HUES64 (cell line): ENCODE results near the gene FLRT3.

Experiments used
- H3K27ac ChIP-seq: 2 replicates; pipeline ENCODE4 v1.7.0; 2013; ENCODE audit warnings: low read depth, low read length, inconsistent platforms
- H3K27me3 ChIP-seq: 2 replicates; pipeline ENCODE4 v1.6.1; 2013; ENCODE audit warnings: mild to moderate bottlenecking, low read length; ENCODE audit not compliant: insufficient read depth
- H3K36me3 ChIP-seq: 2 replicates; pipeline ENCODE4 v1.6.1; 2013; ENCODE audit warnings: mild to moderate bottlenecking, low read length; ENCODE audit not compliant: insufficient read depth
- H3K4me1 ChIP-seq: 2 replicates; pipeline ENCODE4 v1.6.1; 2013; ENCODE audit warnings: mild to moderate bottlenecking, low read length, moderate library complexity; ENCODE audit not compliant: insufficient read depth
- H3K4me3 ChIP-seq: 2 replicates; pipeline ENCODE4 v1.5.1; 2013; ENCODE audit warnings: mild to moderate bottlenecking, low read length, moderate library complexity
- H3K9ac ChIP-seq: 2 replicates; pipeline ENCODE4 v1.6.1; 2013; ENCODE audit warnings: mild to moderate bottlenecking, low read depth, low read length
- H3K9me3 ChIP-seq: 2 replicates; pipeline ENCODE4 v1.6.1; 2013; ENCODE audit warnings: low read depth, low read length; ENCODE audit not compliant: insufficient read depth
- WGBS: fragments of 150-250, 120-280 bp; methylation state at CpG from one replicate; pipeline ENCODE4 v1.1.7; 2013; ENCODE audit warnings: missing lambda C conversion rate; 5-methylcytosine and 5-hydroxymethylcytosine counted together

FLRT3 gene

GRCh38 chr20:14355791-14356190, 18.4 kb upstream of the FLRT3 start:
- Histone ChIP-seq H3K27me3 (no peaks in the 10 kb centered on the region), H3K4me3 (no peak overlapping the region), H3K4me1 (0 out of 2 replicates have a peak, but pooled peaks cover 3% of the 10 kb centered on the region), H3K27ac (no peak overlapping the region), H3K9ac (no peak overlapping the region), H3K36me3 (no peaks in the 10 kb centered on the region), H3K9me3 (no peaks in the 10 kb centered on the region)
- WGBS, result 77% methylated on average over 1 of the region's 1 CpG

DNA sequence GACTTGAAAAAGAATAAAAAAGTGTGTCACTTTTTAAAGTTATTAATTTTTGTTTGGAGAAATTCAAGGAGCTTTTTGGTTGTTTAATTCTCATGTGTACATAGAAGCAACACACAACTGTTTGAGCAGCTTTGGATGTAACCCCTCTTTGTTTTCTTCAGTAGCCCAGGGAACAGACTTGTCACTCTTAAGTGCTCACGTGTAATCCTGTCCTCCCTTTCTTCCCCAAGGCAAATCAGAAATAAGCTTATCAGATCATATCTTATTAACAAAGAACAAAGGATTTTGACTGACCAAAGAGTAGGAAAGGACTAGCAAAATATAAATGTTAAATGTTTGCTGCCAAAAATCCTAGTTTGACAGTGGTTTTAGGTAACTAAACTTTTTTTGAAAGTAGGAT, 7.3 kb upstream of the FLRT3 start:
- Histone ChIP-seq H3K9me3 (no peaks in the 10 kb centered on the region), H3K27ac (no peak overlapping the region), H3K27me3 (no peaks in the 10 kb centered on the region), H3K36me3 (no peaks in the 10 kb centered on the region), H3K4me3 (no peak overlapping the region), H3K9ac (no peak overlapping the region), H3K4me1 (peaks cover 2% of the 10 kb centered on the region; the same call in 1 of the 2 replicates)
- 77% methylated on average over 1 of the region's 1 CpG for WGBS

- Histone ChIP-seq H3K9ac (no peak overlapping the region), H3K27me3 (no peaks in the 10 kb centered on the region), H3K36me3 (no peaks in the 10 kb centered on the region), H3K4me1 (peaks cover 2% of the 10 kb centered on the region; the same call in 1 of the 2 replicates), H3K27ac (no peak overlapping the region), H3K4me3 (no peak overlapping the region), H3K9me3 (no peaks in the 10 kb centered on the region)
- 91% methylated on average over 2 of the region's 2 CpGs for WGBS
Measured at GRCh38 chr20:14343491-14344065, 6.2 kb upstream of the FLRT3 start.

GRCh38 chr20:14342918-14343317, 5.5 kb upstream of the FLRT3 start:
- WGBS, result 77% methylated on average over 1 of the region's 1 CpG
- Histone ChIP-seq H3K36me3 (no peaks in the 10 kb centered on the region), H3K9ac (no peak overlapping the region), H3K27ac (no peak overlapping the region), H3K9me3 (no peaks in the 10 kb centered on the region), H3K4me1 (peaks cover 2% of the 10 kb centered on the region; the same call in 1 of the 2 replicates), H3K27me3 (no peaks in the 10 kb centered on the region), H3K4me3 (no peak overlapping the region)

DNA sequence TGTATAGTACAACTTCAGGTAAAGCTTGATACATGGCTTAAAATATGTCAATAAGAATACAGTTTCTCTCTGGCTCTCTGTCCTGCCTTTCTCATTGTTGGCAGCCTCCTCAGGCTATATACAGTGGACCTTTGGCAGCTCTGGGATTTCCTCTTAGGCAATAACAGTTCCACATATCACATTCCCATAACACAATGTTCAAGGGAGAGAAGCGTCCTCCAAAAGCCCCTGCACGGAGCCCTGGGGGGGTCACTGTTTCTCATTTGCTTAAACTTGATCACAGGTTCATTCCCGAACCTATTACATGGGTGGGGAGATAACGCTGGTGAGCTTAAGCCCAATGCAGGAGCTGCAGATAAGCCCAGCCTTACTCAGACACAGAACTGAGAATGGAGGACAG, 4.4 kb upstream of the FLRT3 start:
- H3K36me3 ChIP-seq, result no peaks in the 10 kb centered on the region
- no peak overlapping the region for H3K4me3 ChIP-seq
- WGBS, result 93% methylated on average over 4 of the region's 4 CpGs
- no peaks in the 10 kb centered on the region for H3K27me3 ChIP-seq
- peaks cover 3% of the 10 kb centered on the region for H3K4me1 ChIP-seq
- H3K27ac ChIP-seq, result no peak overlapping the region
- no peaks in the 10 kb centered on the region for H3K9me3 ChIP-seq
- no peak overlapping the region for H3K9ac ChIP-seq

- H3K27ac ChIP-seq, result no peak overlapping the region
- peaks cover 1% of the 10 kb centered on the region; the same call in 1 of the 2 replicates for H3K27me3 ChIP-seq
- no peaks in the 10 kb centered on the region for H3K9me3 ChIP-seq
- H3K4me1 ChIP-seq, result peaks cover 38% of the 10 kb centered on the region
- H3K9ac ChIP-seq, result peak overlapping the region; percentile 46; the same call in 1 of the 2 replicates
- 55% methylated on average over 4 of the region's 4 CpGs for WGBS
- no peaks in the 10 kb centered on the region for H3K36me3 ChIP-seq
- H3K4me3 ChIP-seq, result peak overlapping the region; percentile 72
Measured at GRCh38 chr20:14336686-14337085, 726 bp downstream of the FLRT3 start.

DNA sequence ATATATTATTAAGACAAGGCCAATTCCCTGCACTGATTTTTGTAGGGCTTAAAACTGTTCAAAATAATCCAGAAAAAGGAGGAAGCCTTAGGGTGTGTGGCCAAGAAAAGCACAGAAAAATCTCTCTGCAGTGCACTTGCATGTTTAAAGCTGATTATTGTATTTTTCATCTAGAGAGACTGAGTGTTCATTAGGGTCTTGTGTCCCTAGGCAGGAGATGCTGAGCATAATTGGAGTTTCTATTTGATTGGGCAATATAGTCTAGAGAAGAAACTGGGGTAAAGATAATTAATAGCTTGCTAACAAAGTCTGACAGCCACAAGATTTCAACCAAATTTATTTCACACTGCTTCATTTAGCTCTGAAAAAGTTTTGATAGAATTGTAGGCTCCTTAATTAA, 2.4 kb downstream of the FLRT3 start:
- Histone ChIP-seq H3K9me3 (no peaks in the 10 kb centered on the region), H3K27ac (no peak overlapping the region), H3K9ac (peak overlapping the region; percentile 9; the same call in 1 of the 2 replicates), H3K36me3 (no peaks in the 10 kb centered on the region; the same call in 1 of the 2 replicates), H3K4me1 (peaks cover 48% of the 10 kb centered on the region), H3K4me3 (peak overlapping the region; percentile 72), H3K27me3 (peaks cover 5% of the 10 kb centered on the region; the same call in 1 of the 2 replicates)

DNA sequence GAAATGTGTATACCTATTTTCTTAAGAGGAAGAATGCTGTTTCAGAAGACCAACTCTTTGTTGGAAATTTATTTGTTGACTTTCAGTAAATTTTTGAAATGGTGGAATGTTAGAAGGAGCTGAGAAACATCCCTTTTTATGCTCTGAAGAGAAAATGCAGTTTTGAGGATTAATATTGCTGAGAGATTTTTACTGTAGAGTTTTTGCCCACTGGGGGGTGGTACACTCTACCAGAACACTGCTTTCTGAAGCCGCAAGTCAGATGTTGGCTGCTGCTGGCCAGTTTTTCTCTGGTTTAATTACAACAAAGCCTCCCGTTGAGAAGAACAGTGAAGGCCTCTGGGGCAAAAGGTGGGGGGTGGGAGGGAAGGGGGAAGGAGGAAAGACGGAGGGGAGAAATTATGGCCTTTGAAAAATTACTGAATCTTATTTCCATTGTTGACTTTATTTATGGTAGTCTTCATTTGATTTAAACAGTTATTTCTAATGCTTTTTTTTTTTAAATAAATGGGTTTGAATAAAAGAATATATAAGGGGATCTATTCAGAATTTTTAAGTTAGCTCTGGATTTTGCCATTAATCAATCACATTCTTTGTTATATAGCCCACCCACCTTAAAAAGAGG, 3.0 kb downstream of the FLRT3 start:
- Histone ChIP-seq H3K4me1 (peaks cover 52% of the 10 kb centered on the region), H3K9me3 (no peaks in the 10 kb centered on the region), H3K27me3 (peaks cover 5% of the 10 kb centered on the region; the same call in 1 of the 2 replicates), H3K9ac (peak overlapping the region; percentile 53; the same call in 1 of the 2 replicates), H3K36me3 (no peaks in the 10 kb centered on the region; the same call in 1 of the 2 replicates), H3K27ac (no peak overlapping the region), H3K4me3 (peak overlapping the region; percentile 72; the same call in 1 of the 2 replicates)
- whole genome bisulfite sequencing, result 13% methylated on average over 3 of the region's 3 CpGs

DNA sequence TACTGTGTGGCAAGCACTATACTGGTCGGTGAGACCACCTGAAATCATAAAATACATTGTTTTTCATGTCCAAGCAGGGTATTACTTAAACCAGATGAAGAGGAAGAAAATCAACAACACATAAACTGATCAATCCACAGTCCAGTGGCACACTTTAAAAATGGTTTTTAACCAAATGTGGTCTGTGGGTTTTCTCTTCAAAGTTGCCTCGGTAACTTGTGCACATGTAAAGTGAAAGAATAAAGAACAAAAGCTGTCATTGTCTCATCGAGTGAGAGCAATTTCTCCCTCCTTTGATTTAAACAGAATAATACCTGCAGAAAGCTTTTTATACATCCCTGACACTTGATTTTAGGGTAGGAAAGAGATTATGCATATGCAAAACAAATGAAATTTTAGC, 3.7 kb downstream of the FLRT3 start:
- H3K4me1 ChIP-seq, result peaks cover 52% of the 10 kb centered on the region
- 64% methylated on average over 3 of the region's 3 CpGs for WGBS
- H3K27me3 ChIP-seq, result peaks cover 5% of the 10 kb centered on the region; the same call in 1 of the 2 replicates
- H3K9ac ChIP-seq, result peak overlapping the region; percentile 7; the same call in 1 of the 2 replicates
- H3K9me3 ChIP-seq, result no peaks in the 10 kb centered on the region
- no peak overlapping the region for H3K27ac ChIP-seq
- H3K36me3 ChIP-seq, result peaks cover 2% of the 10 kb centered on the region; the same call in 1 of the 2 replicates
- peak overlapping the region; percentile 46; the same call in 1 of the 2 replicates for H3K4me3 ChIP-seq

GRCh38 chr20:14332866-14333265, 4.5 kb downstream of the FLRT3 start:
- peak overlapping the region; percentile 17; the same call in 1 of the 2 replicates for H3K9ac ChIP-seq
- 82% methylated on average over 2 of the region's 2 CpGs for WGBS
- no peak overlapping the region for H3K27ac ChIP-seq
- H3K4me1 ChIP-seq, result peaks cover 52% of the 10 kb centered on the region
- peaks cover 9% of the 10 kb centered on the region; the same call in 1 of the 2 replicates for H3K36me3 ChIP-seq
- H3K9me3 ChIP-seq, result no peaks in the 10 kb centered on the region
- peak overlapping the region; percentile 46; the same call in 1 of the 2 replicates for H3K4me3 ChIP-seq
- peaks cover 5% of the 10 kb centered on the region; the same call in 1 of the 2 replicates for H3K27me3 ChIP-seq

- peak overlapping the region; percentile 19; the same call in 1 of the 2 replicates for H3K4me3 ChIP-seq
- H3K27me3 ChIP-seq, result peaks cover 5% of the 10 kb centered on the region; the same call in 1 of the 2 replicates
- peaks cover 50% of the 10 kb centered on the region for H3K4me1 ChIP-seq
- no peak overlapping the region for H3K27ac ChIP-seq
- H3K36me3 ChIP-seq, result peaks cover 16% of the 10 kb centered on the region; the same call in 1 of the 2 replicates
- no peak overlapping the region for H3K9ac ChIP-seq
- WGBS, result 72% methylated on average over 5 of the region's 6 CpGs
- H3K9me3 ChIP-seq, result no peaks in the 10 kb centered on the region
Measured at GRCh38 chr20:14331646-14332045, 5.8 kb downstream of the FLRT3 start.
